NK-92 treated with Interleukin-12 subunit alpha and Interleukin-12 subunit beta, amount 100 ng/mL, for 24 hours (cell line): Measurements from ENCODE around the gene TCF25.

Experiments
- DNase-seq: peaks from one replicate; lab custom pipeline; 2025; lab: John Stamatoyannopoulos, UW

The TCF25 gene

DNA sequence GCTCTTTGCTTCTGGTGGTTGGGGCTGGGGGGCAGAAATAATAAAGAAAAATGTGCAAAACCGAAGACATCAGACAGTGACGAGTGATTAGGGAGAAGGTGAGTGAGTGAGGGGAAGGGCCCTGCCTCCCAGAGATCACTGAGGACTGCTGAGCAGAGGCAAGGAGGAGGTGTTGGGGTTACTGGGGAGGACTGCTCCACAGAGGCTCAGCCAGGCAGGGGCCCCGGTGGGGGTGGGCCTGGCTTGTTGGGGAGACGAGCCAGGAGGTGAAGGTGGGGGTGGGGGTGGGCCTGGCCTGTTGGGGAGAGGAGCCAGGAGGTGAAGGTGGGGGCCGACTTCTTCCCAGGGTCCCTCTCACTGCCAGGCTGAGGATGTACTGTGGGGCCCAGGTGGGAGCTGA, 73.1 kb downstream of the TCF25 start:
- DNase-seq: no peak

DNA sequence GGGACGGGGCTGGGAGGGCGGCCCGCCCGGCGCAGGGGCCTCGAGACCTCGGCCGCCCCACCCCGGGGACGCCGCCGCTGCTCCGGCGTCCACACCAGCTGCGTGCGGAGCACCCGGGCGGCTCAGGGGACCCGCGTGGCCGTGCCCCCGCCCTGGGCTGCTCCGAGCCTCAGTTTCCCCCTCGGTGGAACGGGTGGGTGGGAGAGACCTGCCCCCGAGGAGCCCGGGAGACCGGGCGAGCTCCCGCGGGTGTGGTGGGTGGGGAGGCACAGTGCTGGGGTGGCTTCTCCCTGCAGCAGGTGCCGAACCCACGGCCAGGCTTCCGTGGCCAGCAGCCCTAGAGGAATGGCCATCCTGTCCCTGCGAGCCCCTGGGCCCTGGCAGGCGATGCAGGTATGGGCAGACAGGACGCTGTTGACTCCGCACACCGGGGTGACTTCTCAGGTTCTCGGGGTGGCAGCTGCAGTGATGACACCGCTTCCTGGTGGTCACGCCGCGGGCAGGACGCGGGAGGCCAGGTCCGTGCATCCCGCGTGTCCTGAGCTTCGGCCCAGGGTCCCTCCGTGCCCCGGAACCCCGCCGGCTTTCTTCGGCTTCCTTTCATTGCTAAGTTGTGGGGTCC, 75.8 kb downstream of the TCF25 start:
- DNase-seq: no peak

DNA sequence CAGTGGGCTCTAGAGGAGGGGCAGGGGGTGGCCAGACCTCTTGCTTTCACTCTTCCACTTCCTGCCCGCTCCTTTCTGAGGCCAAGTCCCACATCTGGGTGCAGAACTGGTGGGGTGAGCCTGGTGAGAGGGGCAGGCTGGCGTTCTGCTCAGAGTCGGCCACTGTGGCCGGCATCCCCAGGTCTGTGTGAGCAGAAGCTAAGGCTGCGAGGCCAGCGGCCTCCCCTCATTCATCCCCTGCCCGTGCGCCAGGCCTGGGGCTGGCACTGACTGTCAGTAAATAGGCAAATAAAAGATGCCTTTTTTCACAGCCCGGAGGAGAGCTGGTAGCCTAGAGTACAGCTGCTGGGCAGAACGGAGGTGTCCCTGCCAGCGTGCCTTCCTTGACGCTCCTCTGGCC, 76.4 kb downstream of the TCF25 start:
- no peak for DNase-seq

DNA sequence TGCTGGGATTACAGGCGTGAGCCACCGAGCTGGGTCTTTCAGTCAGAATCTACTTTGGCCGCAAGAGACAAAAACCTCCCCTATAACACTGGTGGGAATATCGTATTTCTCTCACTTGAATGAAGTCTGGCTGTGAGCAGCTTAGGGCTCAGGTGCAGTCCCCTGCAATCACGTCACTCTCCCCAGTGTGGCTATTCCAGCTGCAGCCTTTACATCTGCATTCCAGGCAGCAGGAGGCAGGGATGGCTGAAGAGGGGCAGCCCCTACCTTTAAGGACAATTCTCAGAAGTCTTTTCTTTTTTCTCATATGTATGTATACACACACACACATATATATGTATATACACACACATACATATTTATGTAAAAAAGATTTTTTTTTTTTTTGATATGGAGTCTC, 78.1 kb downstream of the TCF25 start:
- DNase-seq: no peak

DNA sequence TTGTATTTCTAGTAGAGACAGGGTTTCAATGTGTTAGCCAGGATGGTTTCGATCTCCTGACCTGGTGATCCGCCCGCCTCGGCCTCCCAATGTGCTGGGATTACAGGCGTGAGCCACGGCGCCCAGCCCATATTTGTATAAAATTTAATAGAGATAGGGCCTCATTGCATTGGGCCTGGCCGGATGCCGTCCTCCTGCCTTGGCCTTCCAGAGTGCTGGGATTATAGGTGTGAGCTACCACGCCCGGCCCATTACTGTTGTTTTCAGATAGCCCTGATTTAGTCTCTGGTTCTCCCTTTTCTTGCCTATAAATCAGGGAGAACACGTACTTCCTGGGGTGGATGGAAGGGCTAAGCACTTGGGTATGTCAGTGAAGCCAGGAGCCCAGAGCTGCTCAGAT, 78.7 kb downstream of the TCF25 start:
- no peak for DNase-seq

DNA sequence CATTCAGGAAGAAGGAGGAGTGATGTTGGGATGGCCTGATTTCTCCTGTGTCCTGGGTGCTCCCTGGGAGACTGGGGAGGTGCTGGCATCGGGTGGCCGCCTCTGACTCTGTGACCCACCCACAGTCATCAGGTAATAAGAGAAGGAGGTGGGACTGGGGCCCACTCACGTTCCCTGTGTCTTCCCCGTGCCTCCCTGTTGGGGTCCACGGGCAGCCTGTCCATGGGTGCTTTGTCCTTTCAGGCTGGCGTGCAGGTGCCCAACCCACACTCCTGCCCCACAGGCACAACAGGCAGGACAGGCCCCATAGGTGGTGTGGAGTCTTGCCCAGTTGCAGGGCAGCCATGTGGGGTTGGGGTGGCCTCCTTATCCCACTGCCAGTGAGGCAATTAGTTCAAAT, 79.2 kb downstream of the TCF25 start:
- DNase-seq: no peak

DNA sequence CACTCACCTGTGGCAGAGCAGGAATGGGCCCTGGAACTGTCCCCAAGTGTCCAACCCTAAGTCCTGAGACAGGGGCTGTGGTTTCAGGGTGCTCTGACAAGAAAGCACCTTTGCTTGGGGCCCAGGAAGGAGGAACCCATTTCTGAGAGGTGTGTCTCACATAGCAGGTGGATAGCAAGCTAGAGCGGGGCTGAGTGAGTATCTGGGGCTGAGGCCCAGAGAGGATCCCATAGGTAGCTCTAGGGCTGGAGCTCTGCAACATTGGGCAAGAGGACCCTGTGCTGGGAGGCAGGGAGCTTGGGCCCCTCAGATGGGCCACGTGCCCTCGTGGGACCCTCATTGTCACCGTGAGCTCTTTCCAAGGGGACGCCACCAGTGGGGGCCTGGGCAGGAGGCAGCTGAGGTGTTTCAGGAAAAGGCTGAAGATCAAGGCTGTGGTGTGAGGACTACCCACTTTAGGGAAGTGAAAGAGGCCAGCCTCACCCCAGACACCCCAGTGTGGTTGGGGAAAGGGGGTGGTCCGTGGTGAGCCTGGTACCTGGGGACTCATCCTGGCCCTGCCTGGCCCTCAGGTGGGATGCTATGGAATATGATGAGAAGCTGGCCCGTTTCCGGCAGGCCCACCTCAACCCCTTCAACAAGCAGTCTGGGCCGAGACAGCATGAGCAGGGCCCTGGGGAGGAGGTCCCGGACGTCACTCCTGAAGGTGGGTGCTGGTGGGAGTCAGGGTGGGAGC, 80.4 kb downstream of the TCF25 start:
- no peak for DNase-seq

DNA sequence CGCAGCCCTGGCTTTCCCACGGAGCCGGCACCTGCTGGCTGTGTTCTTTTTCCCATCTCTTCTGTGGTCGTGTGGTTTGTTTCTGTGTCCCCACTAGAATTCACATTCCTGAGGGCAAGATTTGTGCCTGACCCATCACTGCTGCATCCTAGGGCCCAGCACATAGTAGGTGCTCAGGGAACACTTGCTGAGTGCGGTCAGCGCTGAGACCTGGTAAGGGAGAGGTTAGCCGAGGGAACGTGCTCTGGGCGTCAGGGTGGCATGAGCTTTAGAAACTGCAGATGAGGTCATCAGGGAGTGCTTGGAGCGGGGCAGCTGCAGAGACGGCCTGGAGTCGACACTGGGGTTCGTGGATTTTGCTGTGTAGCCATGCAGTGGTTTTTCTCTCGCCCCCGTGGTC, 81.1 kb downstream of the TCF25 start:
- DNase-seq: no peak

DNA sequence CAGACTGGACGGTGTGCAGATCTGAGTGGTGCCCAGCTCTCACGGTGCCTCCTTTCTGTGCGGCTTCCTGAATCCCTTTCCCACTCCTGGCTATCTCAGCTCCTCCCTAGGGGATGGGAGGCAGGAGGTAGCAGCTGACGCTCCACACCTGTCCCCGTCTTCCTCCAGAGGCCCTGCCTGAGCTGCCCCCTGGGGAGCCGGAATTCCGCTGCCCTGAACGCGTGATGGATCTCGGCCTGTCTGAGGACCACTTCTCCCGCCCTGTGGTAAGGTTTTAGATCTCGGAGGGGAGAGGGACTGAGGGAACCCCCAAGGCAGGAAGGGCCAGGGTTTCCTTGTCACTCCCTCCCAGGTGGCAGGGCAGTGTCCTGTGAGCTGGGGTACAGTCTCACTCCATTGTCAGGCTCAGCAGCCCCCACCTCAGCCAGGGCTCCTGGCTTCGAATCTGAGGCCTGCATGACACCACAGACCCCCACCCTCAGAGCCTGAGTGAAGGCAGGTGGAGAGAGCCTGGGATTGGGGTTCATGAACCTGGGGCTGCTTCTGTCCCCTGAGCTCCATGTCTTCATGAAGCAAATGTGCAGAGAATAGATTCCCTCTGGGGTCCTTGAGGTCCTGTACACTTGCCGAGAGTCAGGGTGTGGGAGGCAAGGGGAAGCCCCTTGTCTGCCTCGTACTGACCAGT, 81.8 kb downstream of the TCF25 start:
- DNase-seq: no peak

DNA sequence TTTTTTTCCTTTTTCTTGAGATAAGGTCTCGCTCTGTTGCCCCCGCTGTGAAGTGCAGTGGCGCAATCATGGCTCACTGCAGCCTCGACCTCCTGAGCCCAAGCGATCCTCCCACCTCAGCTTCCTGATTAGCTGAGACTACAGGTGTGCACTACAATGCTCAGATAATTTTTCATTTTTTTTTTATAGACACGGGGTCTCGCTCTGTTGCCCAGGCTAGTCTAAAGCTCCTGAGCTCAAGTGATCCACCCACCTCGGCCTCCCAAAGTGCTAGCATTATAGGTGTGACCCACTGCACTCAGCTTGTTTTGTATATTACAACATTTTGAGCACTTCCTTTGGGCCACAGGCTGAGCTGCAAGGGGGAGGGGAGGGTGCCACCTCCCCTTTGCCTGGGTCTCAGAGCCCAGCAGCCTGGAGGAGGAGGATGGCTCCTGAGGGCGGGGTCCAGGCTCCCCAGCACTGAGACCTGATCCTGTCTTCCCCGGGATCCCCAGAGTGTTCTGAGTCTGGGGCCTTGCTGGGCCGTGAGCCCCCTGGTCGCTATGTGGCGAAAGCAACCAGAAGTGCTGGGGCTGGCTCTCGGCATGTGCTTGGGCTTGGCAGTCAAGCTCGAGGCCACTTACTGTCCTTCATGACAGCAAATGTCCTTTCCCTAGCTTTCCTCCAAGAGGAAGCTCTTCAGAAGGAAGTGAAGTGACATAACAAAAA, 83.3 kb downstream of the TCF25 start:
- no peak for DNase-seq

DNA sequence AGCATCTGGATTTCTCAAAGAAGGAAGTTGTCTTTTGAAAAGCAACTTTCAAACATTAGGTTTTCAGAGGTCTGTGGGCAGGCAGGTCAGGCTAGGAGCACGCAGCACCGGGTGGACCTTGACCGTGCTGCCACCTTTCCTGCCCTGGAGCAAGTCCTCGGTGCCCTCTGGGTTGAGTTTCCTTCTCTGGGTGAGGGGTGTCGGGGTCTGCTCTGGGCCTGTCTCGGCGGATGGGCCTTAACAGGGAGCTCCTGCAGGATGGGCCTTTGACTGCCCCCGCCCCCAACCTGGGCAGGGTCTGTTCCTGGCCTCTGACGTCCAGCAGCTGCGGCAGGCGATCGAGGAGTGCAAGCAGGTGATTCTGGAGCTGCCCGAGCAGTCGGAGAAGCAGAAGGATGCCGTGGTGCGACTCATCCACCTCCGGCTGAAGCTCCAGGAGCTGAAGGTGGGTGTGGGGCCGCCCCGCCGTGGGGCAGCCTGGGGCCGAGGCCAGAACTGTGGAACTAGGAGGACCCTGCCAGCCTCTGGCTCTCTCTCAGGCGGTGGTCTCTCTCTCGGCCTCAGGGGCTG, 83.9 kb downstream of the TCF25 start:
- no peak for DNase-seq

DNA sequence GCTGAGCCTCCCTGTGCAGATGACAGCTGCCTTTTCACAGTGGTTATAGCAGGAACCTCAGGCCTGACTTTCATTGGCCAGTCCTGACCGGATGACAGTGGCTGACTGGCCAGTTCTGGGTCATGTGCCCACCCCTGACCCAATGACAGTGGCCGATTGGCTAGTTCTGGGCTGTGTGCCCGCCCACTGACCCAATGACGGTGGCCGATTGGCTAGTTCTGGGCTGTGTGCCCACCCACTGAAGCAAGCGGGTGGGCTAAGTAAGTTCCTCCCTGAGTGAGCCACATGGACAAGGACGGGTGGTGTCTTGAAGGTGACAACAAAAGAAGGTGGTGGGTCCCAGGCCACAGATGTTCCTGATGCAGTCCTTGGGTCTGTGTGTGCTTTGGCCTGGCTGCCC, 84.7 kb downstream of the TCF25 start:
- no peak for DNase-seq

DNA sequence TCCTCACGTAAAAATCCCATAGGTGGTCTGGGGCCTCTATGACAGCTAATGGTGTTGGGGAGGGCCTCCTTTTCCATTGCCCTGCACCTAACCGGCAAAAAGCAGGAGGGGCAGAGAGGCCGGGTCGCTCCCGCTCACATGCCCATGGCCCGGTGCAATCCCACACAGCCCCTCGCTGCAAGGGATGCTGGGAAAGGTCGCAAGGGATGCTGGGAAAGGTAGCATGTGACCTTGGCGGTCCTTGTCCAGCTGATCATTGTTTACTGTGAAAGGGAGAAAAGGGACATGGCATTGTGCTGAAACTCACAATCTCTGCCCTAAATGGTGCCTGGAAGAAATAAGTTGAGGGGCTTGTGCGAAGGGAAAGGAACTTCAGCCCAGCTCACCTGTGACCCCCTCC, 85.2 kb downstream of the TCF25 start:
- DNase-seq: no peak

DNA sequence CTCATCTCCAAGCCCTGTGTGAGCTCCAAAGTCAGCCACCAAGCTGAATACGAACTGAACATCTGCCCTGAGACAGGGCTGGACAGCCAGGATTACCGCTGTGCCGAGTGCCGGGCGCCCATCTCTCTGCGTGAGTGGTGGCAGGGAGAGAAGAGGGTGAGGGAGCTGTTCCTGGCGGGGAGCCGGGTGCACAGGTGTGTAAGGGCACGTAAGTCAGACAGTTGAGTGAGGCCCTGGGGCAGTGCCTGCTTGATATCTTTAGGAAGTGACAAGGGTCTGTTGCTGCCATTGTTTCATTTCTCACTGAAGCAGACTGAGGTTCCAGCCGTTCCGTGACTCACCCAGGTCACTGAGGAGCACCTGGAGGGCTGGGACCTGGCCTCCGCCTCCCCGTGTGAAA, 87.6 kb downstream of the TCF25 start:
- no peak for DNase-seq
